HEK293T (cell line): ENCODE results near the gene DYRK1B.

Experiments
- FOXA1 ChIP-seq: fragments of 450-650 bp; IDR thresholded peaks from 2 replicates; pipeline ENCODE4 v1.6.1; 2016; ENCODE audit warnings: mild to moderate bottlenecking
- FOXK2 ChIP-seq: fragments of 450-650 bp; IDR thresholded peaks from 2 replicates; pipeline ENCODE4 v1.6.1; 2016; ENCODE audit warnings: mild to moderate bottlenecking
- FOXM1 ChIP-seq: fragments of 450-650 bp; IDR thresholded peaks from 2 replicates; pipeline ENCODE4 v1.6.1; 2017; ENCODE audit warnings: mild to moderate bottlenecking, borderline replicate concordance
- HDGF ChIP-seq: fragments of 450-650 bp; IDR thresholded peaks from 2 replicates; pipeline ENCODE4 v1.6.1; 2017; ENCODE audit warnings: antibody characterized with exemption, borderline replicate concordance
- NFRKB ChIP-seq: fragments of 450-650 bp; IDR thresholded peaks from 2 replicates; pipeline ENCODE4 v1.6.1; 2016; ENCODE audit warnings: mild to moderate bottlenecking, moderate library complexity

DNA sequence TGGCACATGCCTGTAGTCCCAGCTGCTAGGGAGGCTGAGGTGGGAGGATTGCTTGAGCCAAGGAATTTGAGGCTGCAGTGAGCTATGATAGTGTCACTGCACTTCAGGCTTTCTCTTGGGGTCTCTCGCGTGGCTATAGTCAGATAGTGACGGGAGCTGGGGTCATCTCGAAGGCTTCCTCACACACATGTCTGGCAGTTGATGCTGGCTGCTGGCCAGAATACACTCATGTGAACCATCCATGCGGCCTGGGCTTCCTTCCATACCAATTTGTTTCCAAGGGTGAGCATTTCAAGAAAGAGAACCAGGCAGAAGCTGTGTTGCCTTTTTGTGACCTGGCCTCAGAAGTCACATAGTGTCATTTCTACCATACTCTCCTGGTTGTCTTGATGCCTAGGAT, 28.9 kb downstream of the DYRK1B start:
- TF ChIP-seq FOXM1: no peak
- TF ChIP-seq HDGF: no peak
- no peak for TF ChIP-seq FOXA1
- TF ChIP-seq NFRKB: no peak
- TF ChIP-seq FOXK2: no peak
